SH-SY5Y (cell line): Measurements from ENCODE around the gene SLC35B3.

Experiments used
- GATA2 ChIP-seq: IDR thresholded peaks from 2 replicates; pipeline ENCODE4 v1.6.1; 2011; ENCODE audit warnings: mild to moderate bottlenecking, low read depth, low read length
- GATA3 ChIP-seq: IDR thresholded peaks from 2 replicates; pipeline ENCODE4 v1.6.1; 2011; ENCODE audit warnings: low read depth, mild to moderate bottlenecking, low read length, moderate library complexity

DNA sequence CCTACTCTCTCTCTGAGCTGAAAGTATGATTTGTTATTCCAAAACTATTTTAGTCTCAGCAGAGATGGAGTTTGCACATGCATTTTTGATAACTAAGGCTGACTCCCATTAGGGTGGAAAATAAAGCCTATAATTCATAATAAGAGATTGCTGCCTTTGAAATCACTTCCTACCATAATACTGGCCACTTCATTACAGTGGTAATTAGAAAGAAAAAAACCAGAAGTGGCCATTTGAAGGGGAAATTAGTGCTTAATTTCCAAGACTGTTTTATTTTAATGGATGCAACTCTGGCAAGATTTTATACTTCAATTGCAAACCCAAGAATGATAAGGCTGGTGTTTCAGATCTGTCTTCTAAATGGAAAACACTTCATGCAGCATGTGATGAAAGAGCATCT, 43.4 kb downstream of the SLC35B3 start:
- no peak for TF ChIP-seq GATA2
- TF ChIP-seq GATA3: no peak; the same call in 1 of the 2 replicates
